Esophagus squamous epithelium (tissue), 5 donors: ENCODE data around the gene RRBP1. TPM values are rescaled to one million over a fixed set of nuclear protein-coding genes. Genes with fewer than 3 reads are reported as not detected.

Experiments used
- DNase-seq: peaks from one replicate; lab custom pipeline; 2025; lab: John Stamatoyannopoulos, UW
- H3K27ac ChIP-seq, 4 donors: fragments of 200-600 bp; sonication (generic); one replicate each; pipeline ENCODE4 v1.5.1; 2016 to 2019; ENCODE audit warnings: mild to moderate bottlenecking in 1 of 4
- H3K27me3 ChIP-seq, 4 donors: fragments of 200-600 bp; sonication (generic); 1 replicate in 3 of 4; 2 replicates in 1 of 4; pipeline versions ENCODE4 v1.5.1 to v1.6.0; 2017 to 2021; ENCODE audit warnings: antibody characterized with exemption in 1 of 4
- H3K36me3 ChIP-seq, 3 donors: fragments of 200-600 bp; sonication (generic); one replicate each; pipeline ENCODE4 v1.5.1; 2016 to 2019
- H3K4me1 ChIP-seq, 3 donors: fragments of 200-600 bp; sonication (generic); one replicate each; pipeline ENCODE4 v1.5.1; 2017 to 2019
- H3K4me3 ChIP-seq, 4 donors: fragments of 200-600 bp; sonication (generic); 1 replicate in 3 of 4; 2 replicates in 1 of 4; pipeline ENCODE4 v1.5.1; 2016 to 2019; ENCODE audit warnings: mild to moderate bottlenecking in 2 of 4, moderate library complexity in 1 of 4
- H3K9me3 ChIP-seq, 3 donors: fragments of 200-600 bp; sonication (generic); one replicate each; pipeline ENCODE4 v1.5.1; 2016 to 2019
- CTCF ChIP-seq, 6 experiments: fragments of 450-650 bp in 4 of 6; fragments of 200-600 bp in 2 of 6; sonication (generic) in 2 of 6; IDR thresholded peaks; one replicate each; pipeline ENCODE4 v1.5.1; 2016 to 2019; ENCODE audit warnings: antibody characterized with exemption in 6 of 6, mild to moderate bottlenecking in 4 of 6, moderate library complexity in 4 of 6
- POLR2A ChIP-seq, 4 donors: fragments of 450-650 bp; IDR thresholded peaks; one replicate each; pipeline ENCODE4 v1.6.1; 2017; ENCODE audit warnings: antibody characterized with exemption in 4 of 4, mild to moderate bottlenecking in 4 of 4, moderate library complexity in 3 of 4
- WGBS, 2 donors: methylation state at CpG; one replicate each; pipeline ENCODE4 v1.1.5; 2018; 5-methylcytosine and 5-hydroxymethylcytosine counted together
- intact Hi-C: fragments of 100-400 bp; cut with DNase I; formaldehyde crosslinking; loops from one replicate; pipeline ENCODE4 v1.15.0; 2022
- total RNA-seq, 4 donors: library from RNA; depleted of rRNA; stranded (reverse); fragments of >200 nt; gene quantifications; one replicate each; pipeline ENCODE4 v1.1.0, GENCODE V29; 2016
- donor health status: DM: yes; HTN: yes; CAD: no.

RRBP1 gene
- total RNA-seq, 4 donors from 2014 or later, result 61.4 to 128 (median 72.7) TPM

DNA sequence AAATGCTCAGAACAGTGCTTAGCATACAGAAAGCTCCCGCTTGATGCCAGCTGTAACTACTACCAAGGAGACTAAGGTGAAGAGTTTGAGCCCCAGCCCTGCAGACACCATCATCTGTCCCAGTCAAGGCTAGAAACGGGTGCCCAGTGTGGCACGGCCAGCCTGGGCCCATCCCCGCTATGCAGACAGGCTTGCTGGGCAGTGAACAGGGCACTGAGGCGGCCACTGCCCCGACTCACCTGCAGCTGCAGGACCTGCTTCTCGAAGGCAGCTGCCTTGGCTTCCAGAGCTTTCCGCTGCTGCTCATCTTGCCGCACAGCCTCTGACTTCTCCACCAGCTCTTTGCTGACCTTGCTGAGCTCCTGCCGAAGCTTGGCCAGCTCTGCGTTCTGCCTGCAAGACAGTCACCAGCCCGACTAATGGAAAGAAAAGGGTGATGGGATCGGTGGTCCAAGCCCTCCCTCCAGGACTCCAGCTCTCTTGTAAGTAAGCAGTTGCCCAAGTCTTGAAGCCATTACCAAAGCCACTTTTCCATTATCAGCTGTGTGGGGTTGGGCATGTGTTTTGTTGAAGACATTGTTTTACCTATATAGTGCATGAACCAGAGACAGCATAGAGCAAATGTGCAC is 48.7 kb downstream of the RRBP1 start:
- TF ChIP-seq CTCF (IDR thresholded peaks at IDR 0.05) (no peak), POLR2A (IDR thresholded peaks at IDR 0.05) (no peak)
- H3K4me3 ChIP-seq, result no peak overlapping the region
- intact Hi-C loops, result loop anchor here (10.0 kb wide), 1 partner anchor 91 kb away; no protein-coding TSS in a partner anchor

DNA sequence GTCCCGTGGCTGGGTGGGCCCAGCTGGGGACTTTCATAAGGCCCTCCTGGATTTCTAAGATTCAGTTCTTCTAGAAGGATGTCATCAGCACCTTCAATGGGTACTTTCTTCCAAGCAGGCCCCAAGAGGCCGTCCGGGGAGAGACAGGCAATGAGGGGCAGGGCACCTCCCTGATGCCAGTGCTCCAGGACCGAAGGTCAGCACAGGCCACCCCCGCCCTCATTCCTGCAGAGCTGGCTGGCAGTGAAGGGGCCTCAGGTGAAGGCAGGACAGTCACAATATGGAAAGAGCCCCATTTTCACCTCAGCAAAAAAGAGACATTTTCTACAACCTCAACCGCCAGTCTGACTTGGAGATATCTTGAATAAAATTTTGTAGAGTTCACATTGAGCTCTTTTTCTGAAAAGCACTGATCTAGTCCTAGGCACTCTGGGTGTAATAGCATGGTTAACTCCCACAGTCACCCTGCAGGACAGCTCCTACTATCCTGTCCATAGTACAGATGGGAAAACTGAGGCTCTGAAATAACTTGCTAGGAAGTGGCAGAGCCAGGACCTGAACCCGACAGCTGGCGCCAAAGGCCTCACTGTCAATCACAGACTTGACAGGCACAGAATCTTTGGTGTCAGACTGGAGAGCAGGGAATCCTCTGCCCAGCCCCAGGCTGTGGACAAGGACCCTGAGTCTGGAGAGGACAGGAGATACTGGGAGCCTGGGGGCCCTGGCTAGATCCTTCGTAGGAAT is 50.3 kb downstream of the RRBP1 start:
- WGBS, 2 donors, result 94 to 100% methylated on average over 1 to 5 of the region's 9 CpGs
- no peak for DNase-seq
- TF ChIP-seq CTCF (IDR thresholded peaks at IDR 0.05), result no peak
- TF ChIP-seq POLR2A (IDR thresholded peaks at IDR 0.05), result no peak
- Histone ChIP-seq H3K4me3 (no peak overlapping the region), H3K36me3 (peaks cover 48 to 100% (median 50%) of the 10 kb centered on the region in 3 donors), H3K9me3 (no peaks in the 10 kb centered on the region), H3K27ac (peak overlapping the region in 1 of 4 donors; percentile 28), H3K27me3 (no peaks in the 10 kb centered on the region), H3K4me1 (peaks cover 4 to 30% (median 26%) of the 10 kb centered on the region in 3 donors)
- intact Hi-C loops, result loop anchor here (10.0 kb wide), 1 partner anchor 93 kb away; no protein-coding TSS in a partner anchor

More for the DNA sequence above, 48.7 kb downstream of the RRBP1 start:
- Histone ChIP-seq H3K36me3 (peaks cover 39 to 100% (median 42%) of the 10 kb centered on the region in 3 donors), H3K9me3 (no peaks in the 10 kb centered on the region), H3K27me3 (no peaks in the 10 kb centered on the region), H3K4me1 (peaks cover 4 to 36% (median 26%) of the 10 kb centered on the region in 3 donors), H3K27ac (no peak overlapping the region)
- no peak for DNase-seq
- 78 to 96% methylated on average over 6 to 13 of the region's 13 CpGs for WGBS, 2 donors

- no peak overlapping the region for H3K27ac ChIP-seq
- no peak for TF ChIP-seq CTCF (IDR thresholded peaks at IDR 0.05)
- TF ChIP-seq POLR2A (IDR thresholded peaks at IDR 0.05), result no peak
- intact Hi-C loops, result loop anchor here (10.0 kb wide), 1 partner anchor 94 kb away; no protein-coding TSS in a partner anchor
Observed at GRCh38 chr20:17630806-17631195, 51.2 kb downstream of the RRBP1 start.

GRCh38 chr20:17630151-17630805 is 51.8 kb downstream of the RRBP1 start:
- Histone ChIP-seq H3K9me3 (no peaks in the 10 kb centered on the region), H3K27ac (no peak overlapping the region), H3K36me3 (peaks cover 50 to 100% (median 50%) of the 10 kb centered on the region in 3 donors), H3K4me3 (no peak overlapping the region), H3K27me3 (no peaks in the 10 kb centered on the region), H3K4me1 (peaks cover 0 to 15% (median 13%) of the 10 kb centered on the region in 3 donors)
- 82 to 85% methylated on average over 11 of the region's 11 CpGs for WGBS, 2 donors
- TF ChIP-seq POLR2A (IDR thresholded peaks at IDR 0.05) (no peak), CTCF (IDR thresholded peaks at IDR 0.05) (no peak)
- no peak for DNase-seq
- intact Hi-C loops, result loop anchor here (10.0 kb wide), 1 partner anchor 95 kb away; no protein-coding TSS in a partner anchor

More at GRCh38 chr20:17630806-17631195, 51.2 kb downstream of the RRBP1 start:
- no peaks in the 10 kb centered on the region for H3K27me3 ChIP-seq
- no peak overlapping the region for H3K4me3 ChIP-seq
- H3K4me1 ChIP-seq, result peaks cover 0 to 21% (median 18%) of the 10 kb centered on the region in 3 donors
- H3K9me3 ChIP-seq, result no peaks in the 10 kb centered on the region
- 89 to 92% methylated on average over 2 to 6 of the region's 6 CpGs for WGBS, 2 donors
- H3K36me3 ChIP-seq, result peaks cover 46 to 100% (median 51%) of the 10 kb centered on the region in 3 donors
- no peak for DNase-seq
